Activated T-cell treated with anti-CD3 and anti-CD28 coated beads, Interleukin-2, amount 50 U/mL, for 24 hours (primary cell): ENCODE measurements around the gene NRSN2.
A peak's percentile ranks its signal among the peaks of the same experiment; 100 is the strongest.

Source experiments
- DNase-seq: peaks from one replicate; pipeline ENCODE4 v3.0.0-alpha.2; 2020
- H3K27ac Mint-ChIP-seq: 2 replicates; pipeline ENCODE4 v1.8.0; 2020; ENCODE audit warnings: mild to moderate bottlenecking, mixed read lengths
- H3K27me3 Mint-ChIP-seq: 2 replicates; pipeline ENCODE4 v1.8.0; 2020; ENCODE audit warnings: mixed read lengths
- H3K36me3 Mint-ChIP-seq: 2 replicates; pipeline ENCODE4 v1.8.0; 2020; ENCODE audit warnings: low read depth, mixed read lengths
- H3K4me1 Mint-ChIP-seq: 2 replicates; pipeline ENCODE4 v1.8.0; 2020; ENCODE audit warnings: low read depth, mixed read lengths
- H3K4me3 Mint-ChIP-seq: 2 replicates; pipeline ENCODE4 v1.8.0; 2020; ENCODE audit warnings: mild to moderate bottlenecking, moderate library complexity, mixed read lengths
- H3K9me3 Mint-ChIP-seq: 2 replicates; pipeline ENCODE4 v1.8.0; 2020; ENCODE audit warnings: mixed read lengths

The NRSN2 gene

GRCh38 chr20:312866-313265 lies 34.0 kb upstream of the NRSN2 start:
- DNase-seq: no peak
- H3K27me3 Mint-ChIP-seq: no peaks in the 10 kb centered on the region
- no peak overlapping the region for H3K27ac Mint-ChIP-seq
- no peaks in the 10 kb centered on the region for H3K36me3 Mint-ChIP-seq
- H3K4me1 Mint-ChIP-seq: peaks cover 16% of the 10 kb centered on the region
- no peaks in the 10 kb centered on the region for H3K9me3 Mint-ChIP-seq
- no peak overlapping the region for H3K4me3 Mint-ChIP-seq

- DNase-seq: no peak
- Mint-ChIP-seq H3K27me3 (no peaks in the 10 kb centered on the region), H3K4me3 (no peak overlapping the region), H3K9me3 (no peaks in the 10 kb centered on the region), H3K4me1 (peaks cover 16% of the 10 kb centered on the region), H3K36me3 (no peaks in the 10 kb centered on the region), H3K27ac (no peak overlapping the region)
Measured at GRCh38 chr20:313402-313801, 33.5 kb upstream of the NRSN2 start.

- H3K9me3 Mint-ChIP-seq: no peaks in the 10 kb centered on the region
- H3K36me3 Mint-ChIP-seq: no peaks in the 10 kb centered on the region
- no peak for DNase-seq
- no peak overlapping the region for H3K4me3 Mint-ChIP-seq
- H3K4me1 Mint-ChIP-seq: peaks cover 16% of the 10 kb centered on the region
- H3K27me3 Mint-ChIP-seq: no peaks in the 10 kb centered on the region
- H3K27ac Mint-ChIP-seq: no peak overlapping the region
Measured at GRCh38 chr20:313948-314347, 33.0 kb upstream of the NRSN2 start.

- Mint-ChIP-seq H3K27ac (no peak overlapping the region), H3K9me3 (no peaks in the 10 kb centered on the region), H3K4me1 (peaks cover 5% of the 10 kb centered on the region), H3K36me3 (no peaks in the 10 kb centered on the region), H3K4me3 (no peak overlapping the region), H3K27me3 (no peaks in the 10 kb centered on the region)
- no peak for DNase-seq
Measured at GRCh38 chr20:316316-317068, 30.4 kb upstream of the NRSN2 start.

- peaks cover 35% of the 10 kb centered on the region for H3K4me1 Mint-ChIP-seq
- H3K4me3 Mint-ChIP-seq: peak overlapping the region; percentile 86
- DNase-seq: peak; percentile 97
- no peaks in the 10 kb centered on the region for H3K27me3 Mint-ChIP-seq
- H3K9me3 Mint-ChIP-seq: no peaks in the 10 kb centered on the region
- no peaks in the 10 kb centered on the region for H3K36me3 Mint-ChIP-seq
- peak overlapping the region; percentile 93 for H3K27ac Mint-ChIP-seq
Measured at GRCh38 chr20:324177-325044, 22.5 kb upstream of the NRSN2 start.

GRCh38 chr20:325045-325888 lies 21.6 kb upstream of the NRSN2 start, which contains the start of gene SOX12:
Gene SOX12 (plus strand): TSS chr20:325552. CDS start chr20:325925, 373 bp downstream.
- H3K27ac Mint-ChIP-seq: peak within 1 kb of the TSS; percentile 93
- no peaks in the 10 kb centered on the region for H3K27me3 Mint-ChIP-seq
- DNase-seq: peak; percentile 98
- no peaks in the 10 kb centered on the region for H3K9me3 Mint-ChIP-seq
- no peaks in the 10 kb centered on the region for H3K36me3 Mint-ChIP-seq
- peak within 1 kb of the TSS; percentile 86 for H3K4me3 Mint-ChIP-seq
- H3K4me1 Mint-ChIP-seq: peaks cover 42% of the 10 kb centered on the region

- no peaks in the 10 kb centered on the region for H3K27me3 Mint-ChIP-seq
Measured at GRCh38 chr20:325889-326644, 20.8 kb upstream of the NRSN2 start.

GRCh38 chr20:326645-327185 lies 20.2 kb upstream of the NRSN2 start:
- DNase-seq: no peak
- H3K36me3 Mint-ChIP-seq: no peaks in the 10 kb centered on the region
- H3K27me3 Mint-ChIP-seq: no peaks in the 10 kb centered on the region
- peak overlapping the region; percentile 74 for H3K4me3 Mint-ChIP-seq
- peaks cover 46% of the 10 kb centered on the region for H3K4me1 Mint-ChIP-seq
- peak overlapping the region; percentile 47 for H3K27ac Mint-ChIP-seq
- H3K9me3 Mint-ChIP-seq: no peaks in the 10 kb centered on the region

More at GRCh38 chr20:325889-326644, 20.8 kb upstream of the NRSN2 start:
- Mint-ChIP-seq H3K36me3 (no peaks in the 10 kb centered on the region), H3K4me1 (peaks cover 46% of the 10 kb centered on the region), H3K4me3 (peak overlapping the region; percentile 79), H3K9me3 (no peaks in the 10 kb centered on the region), H3K27ac (peak overlapping the region; percentile 74)
- peak; percentile 75 for DNase-seq

GRCh38 chr20:327186-328026 lies 19.5 kb upstream of the NRSN2 start:
- H3K27ac Mint-ChIP-seq: peak overlapping the region; percentile 22
- peak overlapping the region; percentile 74 for H3K4me3 Mint-ChIP-seq
- H3K36me3 Mint-ChIP-seq: no peaks in the 10 kb centered on the region
- no peaks in the 10 kb centered on the region for H3K9me3 Mint-ChIP-seq
- H3K4me1 Mint-ChIP-seq: peaks cover 46% of the 10 kb centered on the region
- peak; percentile 84 for DNase-seq
- H3K27me3 Mint-ChIP-seq: no peaks in the 10 kb centered on the region

- peaks cover 46% of the 10 kb centered on the region for H3K4me1 Mint-ChIP-seq
- H3K4me3 Mint-ChIP-seq: peak overlapping the region; percentile 74
- H3K9me3 Mint-ChIP-seq: no peaks in the 10 kb centered on the region
Measured at GRCh38 chr20:328027-328974, 18.6 kb upstream of the NRSN2 start.

GRCh38 chr20:328975-329695 lies 17.8 kb upstream of the NRSN2 start:
- DNase-seq: no peak
- no peaks in the 10 kb centered on the region for H3K9me3 Mint-ChIP-seq
- H3K4me1 Mint-ChIP-seq: peaks cover 39% of the 10 kb centered on the region
- peak overlapping the region; percentile 32 for H3K27ac Mint-ChIP-seq
- no peaks in the 10 kb centered on the region for H3K27me3 Mint-ChIP-seq
- H3K36me3 Mint-ChIP-seq: no peaks in the 10 kb centered on the region
- H3K4me3 Mint-ChIP-seq: peak overlapping the region; percentile 74

More at GRCh38 chr20:328027-328974, 18.6 kb upstream of the NRSN2 start:
- Mint-ChIP-seq H3K27me3 (no peaks in the 10 kb centered on the region), H3K36me3 (no peaks in the 10 kb centered on the region), H3K27ac (peak overlapping the region; percentile 45)
- DNase-seq: no peak
